RWPE2 (cell line): ENCODE results near the gene RNLS.

Experiments
- ATAC-seq: fragments of 200-7000 bp; cut with Tn5 transposase; 3 replicates; pipeline ENCODE4 v1.9.1; 2021; ENCODE audit warnings: low read depth
- DNase-seq: peaks from one replicate; pipeline ENCODE4 v3.0.0-alpha.2; 2020; ENCODE audit warnings: low spot score
- H3K27ac ChIP-seq: fragments of 450-650 bp; 2 replicates; pipeline ENCODE4 v1.5.1; 2017; ENCODE audit warnings: mild to moderate bottlenecking; ENCODE audit not compliant: poor library complexity, severe bottlenecking
- H3K27me3 ChIP-seq: fragments of 250-450 bp; sonication (Bioruptor Pico); 2 replicates; pipeline ENCODE4 v1.5.1; 2021; ENCODE audit warnings: mild to moderate bottlenecking, moderate library complexity; ENCODE audit not compliant: insufficient read depth, poor library complexity, severe bottlenecking
- H3K36me3 ChIP-seq: fragments of 250-450 bp; sonication (Bioruptor Pico); 2 replicates; pipeline ENCODE4 v1.5.1; 2020; ENCODE audit warnings: low read depth, mild to moderate bottlenecking, moderate library complexity
- H3K4me1 ChIP-seq: fragments of 250-450 bp; sonication (Bioruptor Pico); 2 replicates; pipeline ENCODE4 v1.5.1; 2021; ENCODE audit warnings: mild to moderate bottlenecking, moderate library complexity; ENCODE audit not compliant: insufficient read depth, poor library complexity, severe bottlenecking
- H3K4me3 ChIP-seq: fragments of 250-450 bp; sonication (Bioruptor Pico); 2 replicates; pipeline ENCODE4 v1.5.1; 2021; ENCODE audit warnings: mild to moderate bottlenecking, moderate library complexity; ENCODE audit not compliant: severe bottlenecking
- H3K9me3 ChIP-seq: fragments of 250-450 bp; sonication (Bioruptor Pico); 2 replicates; pipeline ENCODE4 v1.5.1; 2021; ENCODE audit warnings: mild to moderate bottlenecking, moderate library complexity; ENCODE audit not compliant: severe bottlenecking
- TF ChIP-seq, protein P1 (sequence below): fragments of 450-650 bp; IDR thresholded peaks from one replicate; pipeline ENCODE4 v1.5.1; 2017; ENCODE audit warnings: mild to moderate bottlenecking, moderate library complexity; ENCODE audit not compliant: poor library complexity, severe bottlenecking

Gene RNLS

DNA sequence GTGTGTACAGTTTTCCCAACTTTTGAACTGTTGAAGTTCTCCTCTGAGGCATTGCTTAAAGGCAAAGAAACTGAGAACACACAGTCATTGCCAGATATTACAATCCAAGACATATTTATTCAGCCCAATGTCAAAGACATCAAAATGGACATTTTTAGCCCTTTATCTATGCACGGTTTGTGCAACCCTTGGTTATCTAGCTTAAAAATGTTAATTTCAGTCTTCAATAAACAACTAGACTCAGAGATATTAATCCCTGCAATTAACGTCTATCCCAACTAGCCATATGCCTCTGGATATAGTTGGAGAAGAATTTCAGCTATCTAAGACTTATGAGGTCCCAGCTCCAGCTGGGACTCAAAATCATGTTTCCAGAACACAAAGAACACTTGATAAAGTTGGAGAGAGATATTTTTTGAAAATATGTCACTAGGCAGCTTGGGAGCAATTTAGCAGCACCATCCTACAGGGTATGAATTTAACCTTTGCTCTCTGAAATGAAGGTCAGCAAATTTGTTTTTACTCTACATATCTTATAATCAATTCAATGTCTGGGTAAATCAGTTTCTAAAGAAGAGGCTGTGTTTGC, 357.0 kb downstream of the RNLS start:
- TF ChIP-seq, protein P1, sequence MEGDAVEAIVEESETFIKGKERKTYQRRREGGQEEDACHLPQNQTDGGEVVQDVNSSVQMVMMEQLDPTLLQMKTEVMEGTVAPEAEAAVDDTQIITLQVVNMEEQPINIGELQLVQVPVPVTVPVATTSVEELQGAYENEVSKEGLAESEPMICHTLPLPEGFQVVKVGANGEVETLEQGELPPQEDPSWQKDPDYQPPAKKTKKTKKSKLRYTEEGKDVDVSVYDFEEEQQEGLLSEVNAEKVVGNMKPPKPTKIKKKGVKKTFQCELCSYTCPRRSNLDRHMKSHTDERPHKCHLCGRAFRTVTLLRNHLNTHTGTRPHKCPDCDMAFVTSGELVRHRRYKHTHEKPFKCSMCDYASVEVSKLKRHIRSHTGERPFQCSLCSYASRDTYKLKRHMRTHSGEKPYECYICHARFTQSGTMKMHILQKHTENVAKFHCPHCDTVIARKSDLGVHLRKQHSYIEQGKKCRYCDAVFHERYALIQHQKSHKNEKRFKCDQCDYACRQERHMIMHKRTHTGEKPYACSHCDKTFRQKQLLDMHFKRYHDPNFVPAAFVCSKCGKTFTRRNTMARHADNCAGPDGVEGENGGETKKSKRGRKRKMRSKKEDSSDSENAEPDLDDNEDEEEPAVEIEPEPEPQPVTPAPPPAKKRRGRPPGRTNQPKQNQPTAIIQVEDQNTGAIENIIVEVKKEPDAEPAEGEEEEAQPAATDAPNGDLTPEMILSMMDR: no peak
- no peak for ATAC-seq
- H3K27me3 ChIP-seq: no peaks in the 10 kb centered on the region
- H3K4me1 ChIP-seq: no peaks in the 10 kb centered on the region
- H3K4me3 ChIP-seq: no peak overlapping the region
- H3K27ac ChIP-seq: no peak overlapping the region
- H3K9me3 ChIP-seq: no peaks in the 10 kb centered on the region
- H3K36me3 ChIP-seq: no peaks in the 10 kb centered on the region
- DNase-seq: no peak
